Stimulated activated CD4-positive, alpha-beta T cell treated with anti-CD3 and anti-CD28 coated beads, TNF-alpha, amount 100 ng/mL, for 24 hours (primary cell): ENCODE data around the gene PRAC1.
"Not testable (repeated sequence)": the region's sequence is repeated elsewhere in the genome, so short reads cannot be mapped to it uniquely, and the experiment has no call there.

Experiments
- DNase-seq, 3 experiments: peaks; one replicate each; pipeline ENCODE4 v3.0.0-alpha.2; 2020; ENCODE audit warnings: low read depth in 3 of 3

The PRAC1 gene

DNA sequence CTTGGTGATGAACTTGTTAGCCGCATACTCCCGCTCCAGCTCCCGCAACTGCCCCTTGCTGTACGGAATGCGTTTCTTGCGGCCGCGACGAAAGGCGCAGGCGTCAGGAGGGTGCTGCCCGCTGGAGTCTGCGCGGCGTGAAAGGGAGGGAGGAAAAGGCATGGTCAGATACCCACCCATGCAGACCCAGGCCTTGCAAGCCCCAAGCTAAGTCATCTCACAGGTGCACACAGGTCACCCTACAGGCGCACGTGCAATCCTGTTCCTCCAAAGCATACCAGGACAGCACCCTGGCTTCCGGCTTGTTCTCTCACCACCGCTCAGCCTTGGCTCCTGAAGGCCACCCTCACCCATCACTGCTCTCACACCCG lies 4.6 kb upstream of the PRAC1 start:
- no peak for DNase-seq

DNA sequence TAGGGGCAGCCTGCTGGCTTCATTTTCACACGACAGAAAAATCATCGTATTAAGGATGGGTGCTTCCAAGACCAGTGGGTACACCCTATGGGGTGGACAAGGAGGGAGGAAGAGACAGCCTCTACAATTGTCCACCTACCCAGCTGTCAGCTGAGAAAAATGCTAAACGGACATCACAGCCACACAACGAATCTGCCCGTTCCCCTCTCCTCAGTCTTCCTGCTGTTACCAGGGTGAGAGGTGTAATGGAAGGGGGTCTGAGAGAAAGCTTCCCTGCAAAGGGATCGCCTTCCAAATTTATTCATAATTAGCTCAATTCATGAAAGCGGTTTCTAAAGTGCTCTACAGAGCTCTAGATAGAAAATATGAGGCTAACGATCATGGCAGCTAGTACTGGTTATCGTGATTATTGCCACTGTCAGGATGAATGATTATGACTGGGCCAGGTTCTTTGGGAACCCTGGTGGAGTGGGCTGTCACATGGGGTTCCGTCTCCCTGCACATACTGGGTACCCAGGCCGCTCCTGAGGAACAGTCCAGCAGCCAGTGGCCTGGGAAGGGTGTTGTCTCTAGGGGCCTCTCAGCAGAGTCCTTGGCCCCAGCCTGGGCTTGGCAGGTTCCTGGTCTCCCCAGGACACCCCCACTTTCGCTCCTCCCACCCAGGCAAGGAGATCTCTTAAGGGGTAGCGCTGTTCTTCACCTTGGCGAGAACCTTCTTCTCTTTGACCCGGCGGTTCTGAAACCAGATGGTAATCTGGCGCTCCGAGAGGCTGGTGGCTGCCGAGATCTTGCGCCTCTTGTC lies 4.0 kb upstream of the PRAC1 start:
- no peak for DNase-seq

DNA sequence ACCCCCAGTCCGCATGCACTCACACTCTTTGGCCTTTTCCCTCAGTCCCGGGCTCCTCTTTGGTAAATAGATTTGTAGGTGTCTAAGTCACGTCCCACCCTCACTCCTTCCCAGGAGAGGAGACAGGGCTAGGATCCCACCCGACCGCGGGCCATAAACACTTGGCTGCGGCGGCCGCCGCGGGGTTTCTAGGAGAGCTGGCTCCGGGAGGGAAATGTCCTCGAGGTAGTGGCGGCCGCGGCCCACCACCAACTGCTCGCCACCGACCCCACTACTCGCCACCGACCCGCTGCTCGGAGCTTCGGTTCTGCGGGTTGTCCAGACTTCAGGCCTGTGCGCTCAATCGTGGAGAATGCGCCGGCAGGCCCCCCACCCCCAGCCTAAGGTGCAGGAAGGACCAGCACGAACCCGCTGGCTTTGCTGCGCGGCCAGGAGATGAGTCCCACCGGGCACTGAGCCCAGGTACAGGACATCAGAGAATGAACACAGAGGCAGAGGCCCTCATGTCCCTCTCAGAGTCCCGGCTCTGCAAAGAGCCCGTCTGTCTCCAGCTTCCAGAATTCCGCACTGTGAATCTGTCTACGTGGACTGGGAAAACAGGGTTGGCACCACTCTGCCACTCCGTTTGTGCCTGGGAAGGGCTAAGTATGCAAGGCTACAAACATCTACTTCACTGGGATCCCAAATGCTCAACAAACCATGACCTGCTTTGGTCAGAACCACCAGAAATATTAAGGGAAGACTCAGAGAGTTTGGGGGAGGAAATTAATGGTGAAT lies 3.2 kb upstream of the PRAC1 start:
- no peak for DNase-seq

DNA sequence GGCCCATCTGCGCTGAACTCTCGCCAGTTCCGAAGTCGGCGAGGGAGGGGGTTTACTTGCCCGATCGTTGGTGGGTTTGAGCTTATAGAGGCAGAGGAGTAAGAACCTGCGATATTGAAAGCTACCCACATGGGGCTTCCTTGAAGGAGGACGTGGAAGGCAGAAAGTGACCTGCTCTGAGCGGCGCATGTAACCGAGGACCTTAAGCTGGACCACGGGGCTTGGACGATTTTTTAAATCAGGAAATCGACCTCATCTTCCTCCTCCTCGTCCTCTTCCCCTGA lies 2.6 kb upstream of the PRAC1 start:
- no peak for DNase-seq

DNA sequence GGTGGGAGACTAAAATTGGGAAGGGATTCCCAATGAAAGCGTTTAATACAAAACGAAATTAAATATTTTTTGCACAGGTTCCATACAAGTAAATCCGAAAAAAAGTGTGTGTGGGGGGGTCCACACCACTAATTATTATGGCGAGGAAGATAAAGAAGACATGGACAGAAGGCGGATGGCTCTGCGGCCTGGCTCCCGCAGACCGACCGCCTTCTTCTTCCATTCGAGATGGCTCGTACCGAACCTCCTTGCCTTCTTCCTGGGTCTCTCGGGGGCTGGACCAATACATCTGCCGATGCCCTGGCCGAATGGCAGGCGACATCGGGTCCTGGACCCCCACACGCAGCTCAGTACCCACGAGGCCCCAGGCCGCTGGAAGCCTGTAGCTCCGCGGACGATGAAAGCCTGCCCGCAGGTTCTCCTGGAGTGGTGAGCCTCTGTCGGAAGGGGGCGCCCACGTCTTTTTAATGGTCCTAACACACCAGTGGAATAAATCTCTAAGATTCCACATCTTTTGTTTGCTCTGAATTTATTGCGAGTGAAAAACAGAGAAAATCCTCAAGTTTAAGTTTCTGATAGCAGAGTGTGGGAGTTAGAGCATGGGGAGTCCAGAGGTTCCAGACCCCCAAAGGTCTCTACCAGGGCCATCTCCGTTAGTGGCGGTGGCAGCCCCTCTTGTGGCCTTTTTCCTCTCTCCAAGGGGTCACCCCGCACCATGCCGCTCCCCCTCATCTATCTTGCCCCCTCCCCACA lies 2.1 kb upstream of the PRAC1 start:
- DNase-seq = peak; percentile 57 to 83 (median 60)

DNA sequence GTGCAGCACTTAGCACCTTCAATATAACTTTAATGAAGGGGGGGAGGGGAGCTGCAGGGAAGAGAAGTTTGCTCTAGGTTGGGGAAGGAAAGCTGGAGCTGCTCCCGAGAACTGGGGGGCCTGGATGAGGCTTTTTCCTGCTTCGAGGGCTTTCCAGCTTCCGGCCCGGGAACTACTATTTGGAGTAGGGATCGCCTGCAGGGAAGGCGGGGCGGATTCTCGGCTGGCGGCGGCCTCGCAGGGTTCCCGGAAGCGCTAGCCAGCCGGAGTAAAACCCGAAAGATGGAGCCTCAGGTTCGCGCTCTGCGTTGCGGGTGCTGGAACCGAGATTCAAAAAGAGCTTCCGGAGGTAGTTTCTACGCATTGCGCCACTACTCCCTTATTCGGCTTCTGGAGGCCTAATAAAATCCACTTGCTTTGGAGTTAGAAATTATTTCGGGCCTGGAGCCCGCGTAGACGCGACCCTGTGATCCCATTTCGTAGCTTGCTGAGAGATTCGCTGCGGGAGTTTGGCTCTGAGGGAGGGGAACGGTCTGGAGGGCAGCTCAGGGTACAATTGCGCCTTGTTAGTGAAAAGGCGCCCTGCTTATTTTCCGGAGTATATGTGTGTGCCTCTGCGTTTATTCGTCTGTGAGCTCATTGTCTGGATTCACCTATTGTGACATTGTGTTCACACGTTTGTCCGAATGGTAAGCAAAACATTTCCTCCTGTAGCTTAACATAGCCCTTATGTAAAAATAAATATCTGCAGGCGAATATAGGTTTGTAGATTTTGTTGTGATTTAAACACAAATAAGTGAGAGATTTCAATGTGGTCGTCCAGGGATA lies 1.3 kb upstream of the PRAC1 start:
- no peak for DNase-seq

DNA sequence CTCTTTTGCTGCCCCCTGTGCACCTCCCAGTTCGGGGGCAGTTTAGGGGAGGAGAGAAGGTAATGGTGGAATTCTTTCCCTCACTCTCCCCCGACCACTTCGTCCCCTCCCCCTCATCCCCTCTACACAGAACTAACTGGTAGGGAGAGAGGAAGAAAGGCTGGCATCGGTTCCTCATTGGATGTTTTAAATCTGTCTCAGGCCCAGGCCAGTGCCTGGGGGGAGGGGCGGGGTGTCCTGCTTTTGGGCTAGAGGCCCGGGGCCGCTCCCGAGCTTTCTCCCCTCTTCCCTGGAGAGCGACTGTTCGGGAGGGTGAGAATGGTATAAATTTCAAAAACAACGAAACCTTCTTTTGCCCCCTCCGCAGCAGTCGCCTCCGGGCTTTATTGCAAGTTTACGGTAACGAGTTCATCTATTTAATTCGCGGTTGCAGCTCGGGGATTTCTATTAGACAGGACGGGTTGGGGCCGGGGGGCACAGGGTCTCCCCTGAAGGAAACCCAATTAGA lies 651 bp upstream of the PRAC1 start, which contains the start of gene PRAC2:
Gene PRAC2 (plus strand): TSS at position 271 of the 508 bp plus-strand sequence. CDS start 1,226 bp downstream, outside the sequence.
- no peak for DNase-seq

DNA sequence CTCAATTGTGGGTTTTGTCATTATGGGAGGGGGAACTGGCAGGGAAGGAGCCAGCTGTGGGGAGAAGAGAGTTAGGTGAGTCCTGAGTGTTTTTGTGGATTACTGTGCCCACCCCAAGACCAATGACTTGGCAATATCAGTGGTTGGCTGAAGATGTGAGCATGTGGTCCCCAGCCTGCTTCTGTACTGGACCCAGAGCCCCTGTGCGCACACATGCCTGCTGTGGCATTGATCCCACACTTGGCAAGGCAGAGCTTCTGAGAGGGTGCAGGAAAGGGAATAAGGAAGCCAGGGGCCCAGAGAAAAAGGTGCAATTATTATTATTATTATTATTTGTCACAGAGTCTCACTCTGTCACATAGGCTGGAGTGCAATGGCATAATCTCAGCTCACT lies 1.3 kb downstream of the PRAC1 start:
- no peak for DNase-seq

DNA sequence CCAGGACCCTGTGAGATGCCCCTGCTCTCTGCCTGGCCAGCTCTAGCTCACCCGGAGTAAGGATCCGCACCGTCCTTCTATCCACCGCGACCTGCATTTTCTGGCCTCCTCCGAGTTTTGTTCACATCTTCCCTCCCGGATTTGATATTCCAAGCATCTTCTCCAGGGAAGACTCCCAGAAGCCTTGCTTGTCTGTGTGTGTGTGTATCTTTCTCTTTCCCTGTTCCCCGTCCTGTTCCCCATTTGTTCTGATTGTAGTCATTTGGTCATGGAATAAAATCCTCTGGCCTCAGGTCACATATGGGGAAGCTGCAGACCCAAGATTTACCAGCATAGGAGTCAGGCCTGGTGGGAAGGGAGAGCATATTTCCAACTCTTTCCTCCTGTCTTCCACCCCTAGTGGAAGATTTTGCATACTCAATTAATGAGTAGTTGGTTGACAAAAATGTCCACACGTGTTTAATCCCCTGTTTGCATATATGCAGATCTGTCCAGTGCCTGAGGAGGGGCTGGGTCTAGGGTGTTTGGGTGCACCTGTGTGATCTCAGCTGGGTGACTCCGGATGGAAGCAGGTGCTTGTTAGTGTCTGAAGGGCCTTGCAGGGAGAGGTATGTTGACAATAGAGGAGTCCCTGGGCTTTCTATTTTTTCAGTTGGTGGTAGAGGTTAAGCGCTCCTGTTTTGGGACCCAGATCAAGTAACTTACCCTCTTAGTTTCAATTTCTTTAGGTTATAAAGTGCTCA lies 1.9 kb downstream of the PRAC1 start:
- DNase-seq = no peak

DNA sequence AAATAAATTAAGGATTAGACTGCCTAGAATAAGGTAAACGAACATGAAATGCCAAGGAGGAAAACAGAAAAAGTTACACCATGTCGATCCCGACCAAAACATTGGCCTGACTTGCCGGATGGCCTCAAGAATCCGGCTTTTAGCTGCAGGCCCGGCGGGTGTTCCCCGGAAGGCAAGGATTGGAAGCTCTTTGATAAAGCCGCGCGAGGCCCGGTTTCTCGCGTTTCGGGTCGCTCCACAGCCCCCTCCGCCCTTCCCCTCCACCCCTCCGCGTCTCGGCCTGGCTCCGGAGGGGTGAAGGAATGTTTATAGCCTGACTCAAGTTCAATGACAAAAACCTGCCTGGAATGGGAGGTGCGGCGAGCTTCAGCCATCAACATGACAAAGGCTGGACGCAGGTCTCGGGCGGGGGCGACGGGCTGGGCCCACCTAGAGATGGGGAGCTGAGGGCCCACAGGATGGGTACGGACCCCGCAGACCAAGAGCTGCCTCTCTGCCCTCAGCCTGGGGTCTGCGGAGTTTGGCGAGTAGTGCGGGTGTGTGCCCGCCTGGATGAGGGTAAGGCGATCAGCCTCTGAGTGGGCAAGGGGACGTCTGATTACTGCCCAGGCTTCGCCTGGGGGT lies 2.6 kb downstream of the PRAC1 start:
- no peak for DNase-seq

DNA sequence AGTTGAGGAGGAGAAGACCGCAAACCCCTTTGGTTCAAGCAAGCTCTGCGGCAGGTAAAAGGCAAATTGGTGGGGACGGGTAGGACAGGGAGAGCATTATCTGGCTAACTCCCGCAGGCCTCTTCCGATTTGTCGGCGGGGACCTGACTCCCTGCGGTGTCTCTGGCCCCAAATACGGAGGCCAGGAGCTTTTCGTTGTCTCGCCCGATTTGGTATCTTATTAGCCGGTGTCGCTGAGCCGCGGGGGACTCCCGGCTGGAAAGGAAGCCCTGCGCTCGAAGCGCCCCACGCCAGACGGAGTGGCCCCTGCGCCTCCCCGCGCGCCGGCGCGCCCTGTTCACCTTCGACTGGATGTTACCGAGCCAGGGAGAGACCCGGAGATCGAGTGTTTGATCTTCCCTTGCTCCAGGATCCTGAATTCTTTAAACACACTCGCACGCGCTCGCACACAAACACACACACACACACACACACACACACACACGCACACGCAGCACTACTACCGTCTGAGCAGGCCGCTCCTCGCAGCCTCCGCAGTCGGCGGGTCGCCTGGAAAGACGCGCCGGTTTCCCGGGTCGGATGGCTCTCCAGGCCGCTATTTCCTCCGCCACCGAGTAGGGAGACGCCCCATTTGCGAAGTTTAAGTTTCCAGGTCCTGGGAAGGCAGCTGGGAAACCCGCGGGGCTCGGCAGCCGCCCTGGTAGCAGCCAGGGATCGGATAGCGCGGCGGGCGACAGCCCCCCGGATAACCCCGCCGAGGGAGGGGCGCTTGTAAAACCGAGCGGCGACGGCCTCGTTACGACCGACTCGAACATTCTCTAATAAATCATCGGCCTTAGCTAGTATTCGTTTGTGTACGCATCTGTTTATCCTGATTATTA lies 3.3 kb downstream of the PRAC1 start:
- DNase-seq = no peak

DNA sequence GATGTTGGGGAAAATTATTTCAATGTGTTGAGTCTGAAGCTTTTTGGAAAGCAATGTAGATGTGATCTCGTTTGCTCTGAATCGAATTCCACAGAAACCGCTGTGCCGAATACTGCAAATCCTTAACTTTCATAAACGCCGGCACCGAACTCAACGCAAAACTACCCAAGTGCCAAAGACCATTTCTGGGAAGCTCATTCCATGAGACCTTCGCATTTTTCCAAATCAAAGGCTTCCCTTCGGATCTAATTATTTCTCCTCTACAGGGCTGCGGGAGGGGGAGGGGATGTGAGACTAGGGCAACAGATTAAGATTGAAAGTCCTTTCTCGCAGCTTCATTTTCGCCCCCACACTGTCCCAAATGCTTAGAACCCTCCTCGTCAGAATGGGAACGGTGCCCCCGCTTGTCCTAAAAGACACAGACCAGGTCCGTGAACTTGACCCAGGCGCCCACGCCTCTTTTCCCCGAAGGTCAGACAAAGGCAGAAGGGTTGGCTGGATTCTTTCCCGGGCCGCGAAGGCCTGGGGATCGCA lies 4.0 kb downstream of the PRAC1 start:
- no peak for DNase-seq

DNA sequence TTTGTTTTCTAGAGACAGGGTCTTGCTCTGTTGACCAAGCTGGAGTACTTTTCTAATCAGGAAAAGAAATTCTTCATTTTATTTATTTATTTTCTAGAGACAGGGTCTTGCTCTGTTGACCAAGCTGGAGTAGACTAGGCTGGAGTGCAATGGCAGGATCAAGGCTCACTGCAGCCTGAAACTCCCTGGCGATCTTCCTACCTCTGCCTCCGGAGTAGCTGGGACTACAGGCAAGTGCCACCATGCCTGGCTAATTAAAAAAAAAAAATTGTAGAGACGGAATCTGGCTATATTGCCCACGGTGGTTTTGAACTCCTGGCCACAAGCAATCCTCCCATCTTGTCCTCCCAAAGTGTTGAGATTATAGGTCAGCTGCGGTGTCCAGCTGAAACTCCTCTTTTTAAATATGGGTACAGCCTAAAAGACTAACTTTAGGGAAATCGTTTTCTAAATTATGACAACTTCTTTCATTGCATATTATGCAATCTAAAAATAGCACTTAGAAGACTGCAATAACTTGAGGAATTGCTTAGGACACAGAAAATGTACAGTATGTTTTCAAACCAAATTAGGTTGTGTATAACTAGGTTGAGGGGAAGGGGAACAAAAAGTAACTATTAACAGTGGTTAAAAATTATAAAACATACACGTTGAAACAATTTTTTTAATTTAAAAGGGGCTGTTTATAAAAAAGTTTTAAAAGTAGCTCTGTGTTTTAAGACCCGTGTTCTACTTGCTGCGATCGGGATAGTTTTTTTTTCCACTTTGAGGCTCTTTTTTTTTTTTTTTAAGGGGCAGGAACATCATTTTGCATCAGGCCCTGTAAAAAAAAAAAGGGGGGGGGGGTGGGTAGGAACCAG lies 4.7 kb downstream of the PRAC1 start:
- DNase-seq = no peak

DNA sequence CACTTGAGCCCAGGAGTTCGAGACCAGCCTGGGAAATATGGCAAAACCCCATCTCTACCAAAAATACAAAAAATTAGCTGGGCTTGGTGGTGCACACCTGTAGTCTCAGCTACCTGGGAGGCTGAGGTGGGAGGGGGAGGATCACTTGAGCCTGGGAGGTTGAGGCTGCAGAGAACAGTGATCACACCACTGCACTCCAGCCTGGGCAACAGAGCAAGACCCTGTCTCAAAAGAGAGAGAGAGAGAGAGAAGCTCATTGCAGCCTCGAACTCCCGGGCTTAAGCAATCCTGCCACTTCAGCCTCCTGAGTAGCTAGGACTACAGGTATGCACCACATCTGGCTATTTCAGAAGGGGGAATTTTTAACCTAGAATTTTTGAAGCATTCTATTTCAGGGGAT lies 5.8 kb downstream of the PRAC1 start:
- not testable (repeated sequence) for DNase-seq

DNA sequence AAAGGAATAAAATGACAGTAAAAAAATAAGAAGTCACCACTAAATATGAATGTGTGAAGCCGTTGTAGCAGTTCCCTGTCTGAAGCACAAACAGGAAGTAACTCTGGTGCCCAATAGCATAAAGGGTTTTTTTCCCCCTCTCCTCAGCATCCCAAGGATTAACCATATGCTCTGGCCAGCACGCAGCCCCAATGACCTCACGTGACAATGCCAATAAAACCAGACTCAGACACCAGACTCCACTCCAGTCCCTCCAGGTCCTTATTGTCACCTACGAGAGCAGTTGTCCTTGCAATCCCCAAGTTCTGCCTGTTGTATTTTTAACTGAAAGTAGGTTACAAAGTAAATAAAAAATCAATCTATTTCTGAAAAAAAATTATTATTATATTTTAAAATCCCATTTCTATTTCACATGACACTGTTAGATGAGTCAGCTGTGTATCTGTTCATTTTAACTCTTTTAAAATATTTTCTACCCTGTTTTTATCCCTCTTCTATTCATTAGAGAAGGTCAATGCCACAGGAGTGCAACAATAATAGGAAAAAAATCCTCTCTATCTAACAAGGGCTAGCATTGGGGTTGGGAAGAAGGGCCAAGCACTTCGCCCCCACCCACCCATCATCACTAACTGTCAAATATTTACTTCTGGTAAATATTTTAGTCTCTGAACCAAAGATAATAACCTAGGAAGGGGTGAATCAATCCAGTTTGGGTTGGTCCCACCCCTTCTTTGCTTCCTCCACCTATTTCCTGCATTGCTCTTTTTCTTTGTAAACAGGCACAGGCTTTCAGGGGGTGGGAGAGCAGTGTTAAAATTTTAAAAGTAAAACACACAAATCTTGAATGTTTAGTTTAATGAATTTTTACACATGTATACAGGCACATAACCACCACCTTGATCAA lies 6.6 kb downstream of the PRAC1 start:
- no peak for DNase-seq

DNA sequence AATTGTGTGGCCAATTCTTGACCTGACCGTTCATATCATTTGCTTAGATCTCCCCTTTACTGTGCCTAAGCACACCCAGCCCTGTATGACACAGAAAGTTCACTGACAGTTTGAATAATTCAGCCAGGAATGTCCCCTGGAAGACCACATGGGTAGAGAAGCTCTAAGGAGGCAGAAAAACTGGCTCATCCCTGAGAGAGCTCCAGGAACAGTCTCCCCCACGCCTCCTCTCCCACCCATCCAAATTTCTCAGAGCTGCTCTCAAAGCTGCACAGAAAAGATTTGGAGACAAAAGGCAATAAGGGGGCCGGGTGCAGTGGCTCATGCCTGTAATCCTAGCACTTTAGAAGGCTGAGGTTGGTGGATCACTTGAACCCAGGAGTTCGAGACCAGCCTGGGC lies 11.2 kb downstream of the PRAC1 start:
- DNase-seq = no peak
